K562 (cell line): ENCODE data around the gene ACBD6. TPM values are rescaled to one million over a fixed set of nuclear protein-coding genes. Genes with fewer than 3 reads are reported as not detected.

Experiments used
- ATAC-seq: fragments of 200-7000 bp; cut with Tn5 transposase; 3 replicates; pipeline ENCODE4 v1.9.1; 2020; ENCODE audit warnings: moderate library complexity
- BruUV-seq: library from RNA; stranded (reverse); fragments of 400-500 nt; replicated peaks from 2 replicates; lab custom pipeline; 2021; lab: Mats Ljungman, UMichigan
- CTCF ChIA-PET: fragments of 300-600 bp; formaldehyde crosslinking; extraction: SDS; loops from one replicate; lab custom pipeline; 2021; ENCODE audit warnings: low intra/inter-chr PET ratio; lab: Yijun Ruan, JAX
- POLR2A ChIA-PET: fragments of 300-600, 350-650 bp; sonication (Branson Sonifier 250); formaldehyde crosslinking; extraction: SDS; loops from one replicate; lab custom pipeline; 2021; ENCODE audit warnings: antibody characterized with exemption, inconsistent platforms; lab: Yijun Ruan, JAX
- DNase-seq, 4 experiments: peaks; one replicate each; pipeline versions ENCODE4 v3.0.0 to v3.0.0-alpha.2; 2011 to 2018; ENCODE audit warnings: low spot score in 3 of 4, mixed read lengths in 3 of 4; ENCODE audit errors: extremely low read depth in 1 of 4
- FAIRE-seq: peaks from 2 replicates; lab custom pipeline; 2011; peaks lifted over from hg19 to GRCh38; lab: Jason Lieb, UNC
- H2AFZ ChIP-seq: 2 replicates; pipeline ENCODE4 v1.6.0; 2011; ENCODE audit warnings: low read depth, low read length, control low read depth, inconsistent platforms
- H3K27ac ChIP-seq: fragments of 200-600 bp; 3 replicates; pipeline ENCODE4 v1.8.0; 2011; ENCODE audit warnings: low read depth, mild to moderate bottlenecking, control low read depth, inconsistent platforms, low read length, moderate library complexity, mixed read lengths; ENCODE audit errors: extremely low read depth
- H3K27me3 ChIP-seq, 2 experiments: fragments of 300-600 bp in 1 of 2; 2 replicates in 1 of 2; 3 replicates in 1 of 2; pipeline versions ENCODE4 v1.6.0 to v1.8.0; 2011; ENCODE audit warnings: inconsistent platforms in 2 of 2, low read length in 2 of 2, mild to moderate bottlenecking in 1 of 2, mixed read lengths in 1 of 2, moderate library complexity in 1 of 2; ENCODE audit not compliant: control insufficient read depth in 2 of 2, insufficient read depth in 2 of 2
- H3K36me3 ChIP-seq: fragments of 300-600 bp; 3 replicates; pipeline ENCODE4 v1.8.0; 2011; ENCODE audit warnings: mild to moderate bottlenecking, low read length, inconsistent platforms; ENCODE audit not compliant: control insufficient read depth, insufficient read depth
- H3K4me1 ChIP-seq, 2 experiments: fragments of 200-600 bp in 1 of 2; replicated peaks in 1 of 2; 2 replicates in 1 of 2; 3 replicates in 1 of 2; pipeline versions ENCODE4 v1.5.1 to v1.8.0; 2011; ENCODE audit warnings: inconsistent platforms in 2 of 2, low read length in 2 of 2, mild to moderate bottlenecking in 1 of 2, mixed read lengths in 1 of 2, moderate library complexity in 1 of 2; ENCODE audit not compliant: control insufficient read depth in 2 of 2, insufficient read depth in 2 of 2
- H3K4me2 ChIP-seq: 2 replicates; pipeline ENCODE4 v1.6.1; 2011; ENCODE audit warnings: low read length, control low read depth, inconsistent platforms, mixed read lengths; ENCODE audit not compliant: insufficient read depth
- H3K4me3 ChIP-seq: fragments of 200-600 bp; sonication (generic), shearing (Covaris generic); 2 replicates; pipeline ENCODE4 v1.5.1; 2016; ENCODE audit warnings: control low read depth, inconsistent platforms
- H3K79me2 ChIP-seq: fragments of 200-600 bp; 3 replicates; pipeline ENCODE4 v1.8.0; 2011; ENCODE audit warnings: low read length, inconsistent platforms; ENCODE audit not compliant: control insufficient read depth, insufficient read depth
- H3K9ac ChIP-seq, 2 experiments: 2 replicates each; pipeline versions ENCODE4 v1.6.0 to v1.6.1; 2011; ENCODE audit warnings: low read depth in 2 of 2, low read length in 2 of 2, control low read depth in 1 of 2, inconsistent platforms in 1 of 2, mild to moderate bottlenecking in 1 of 2, mixed read lengths in 1 of 2; ENCODE audit not compliant: insufficient read depth in 1 of 2
- H3K9me1 ChIP-seq: one replicate; pipeline ENCODE4 v1.6.0; 2011; ENCODE audit warnings: inconsistent platforms, mild to moderate bottlenecking, low read length, moderate library complexity; ENCODE audit not compliant: control insufficient read depth, insufficient read depth
- H3K9me3 ChIP-seq: replicated peaks from 2 replicates; pipeline ENCODE4 v1.5.1; 2011; ENCODE audit warnings: low read depth, low read length, inconsistent platforms; ENCODE audit not compliant: control insufficient read depth, insufficient read depth
- H4K20me1 ChIP-seq: replicated peaks from 2 replicates; pipeline ENCODE4 v1.6.1; 2011; ENCODE audit warnings: low read length, inconsistent platforms, mixed read lengths; ENCODE audit not compliant: control insufficient read depth, insufficient read depth
- CEBPG ChIP-seq, 3 experiments: fragments of 200-800 bp in 1 of 3; sonication (Bioruptor generic) in 1 of 3; sonication (generic) in 1 of 3; formaldehyde crosslinking in 1 of 3; IDR thresholded peaks in 2 of 3; conservative IDR thresholded peaks in 1 of 3; 2 replicates each; pipeline versions ENCODE4 v1.6.1 to v1.8.0; 2016 to 2022; ENCODE audit warnings: missing compliant biosample characterization in 2 of 3, missing genetic modification characterization in 2 of 3, mild to moderate bottlenecking in 1 of 3, missing genetic modification reagents in 1 of 3
- E2F3 ChIP-seq: fragments of 250-450 bp; sonication (Bioruptor Pico); IDR thresholded peaks from 2 replicates; pipeline ENCODE4 v1.4.0; 2020; ENCODE audit warnings: mild to moderate bottlenecking
- EGR1 ChIP-seq: fragments of 450-650 bp; conservative IDR thresholded peaks from 2 replicates; pipeline ENCODE4 v1.6.1; 2017; ENCODE audit warnings: mild to moderate bottlenecking
- ESRRA ChIP-seq: fragments of 450-650 bp; IDR thresholded peaks from 2 replicates; pipeline ENCODE4 v1.6.1; 2014; ENCODE audit warnings: low read depth, mild to moderate bottlenecking, moderate library complexity, borderline replicate concordance
- FOXK1 ChIP-seq: sonication (generic); formaldehyde crosslinking; IDR thresholded peaks from 2 replicates; pipeline ENCODE4 v1.8.0; 2022; ENCODE audit warnings: missing genetic modification reagents, mild to moderate bottlenecking, borderline replicate concordance
- KDM4B ChIP-seq, 2 experiments: fragments of 450-650 bp in 1 of 2; sonication (generic) in 1 of 2; IDR thresholded peaks; 2 replicates each; pipeline ENCODE4 v1.6.1; 2016 to 2017; ENCODE audit warnings: borderline replicate concordance in 2 of 2, antibody characterized with exemption in 1 of 2, low read depth in 1 of 2, mild to moderate bottlenecking in 1 of 2
- MCM2 ChIP-seq: fragments of 450-650 bp; IDR thresholded peaks from 2 replicates; pipeline ENCODE4 v1.6.1; 2017; ENCODE audit warnings: low read depth, mild to moderate bottlenecking
- MLLT1 ChIP-seq, 2 experiments: fragments of 450-650 bp; IDR thresholded peaks; 2 replicates each; pipeline ENCODE4 v1.6.1; 2016
- PHB2 ChIP-seq: fragments of 450-650 bp; IDR thresholded peaks from 2 replicates; pipeline ENCODE4 v1.6.1; 2017; ENCODE audit warnings: low read depth
- PURB ChIP-seq: sonication (generic); formaldehyde crosslinking; IDR thresholded peaks from 2 replicates; pipeline ENCODE4 v1.9.0; 2021; ENCODE audit warnings: low read depth, mild to moderate bottlenecking, missing genetic modification reagents
- RBM22 ChIP-seq: fragments of 200-400 bp; formaldehyde crosslinking; IDR thresholded peaks from 2 replicates; pipeline ENCODE4 v1.6.1; 2018; ENCODE audit warnings: low read length, low read depth; ENCODE audit not compliant: poor library complexity, severe bottlenecking
- SMAD3 ChIP-seq: fragments of 450-650 bp; formaldehyde crosslinking; conservative IDR thresholded peaks from 2 replicates; pipeline ENCODE4 v1.4.0; 2020; ENCODE audit warnings: mild to moderate bottlenecking
- TAF1 ChIP-seq: IDR thresholded peaks from 2 replicates; pipeline ENCODE4 v1.6.1; 2011; ENCODE audit warnings: mild to moderate bottlenecking, low read length, moderate library complexity; ENCODE audit not compliant: insufficient read depth, control insufficient read depth, severe bottlenecking; ENCODE audit errors: extremely low read depth
- ZKSCAN8 ChIP-seq: fragments of 200-800 bp; sonication (Bioruptor generic); IDR thresholded peaks from 2 replicates; pipeline ENCODE4 v1.6.1; 2016; ENCODE audit warnings: missing genetic modification characterization, missing compliant biosample characterization
- ZNF184 ChIP-seq: sonication (generic); formaldehyde crosslinking; IDR thresholded peaks from 2 replicates; pipeline ENCODE4 v1.5.0; 2020; ENCODE audit warnings: missing genetic modification reagents
- ZNF830 ChIP-seq: fragments of 250-450 bp; sonication (Bioruptor Pico); IDR thresholded peaks from 2 replicates; pipeline ENCODE4 v1.5.0; 2021; ENCODE audit warnings: mild to moderate bottlenecking
- WGBS: fragments of 100-300 bp; shearing (Covaris generic); methylation state at CpG from one replicate; pipeline ENCODE4 v1.1.6; 2016; ENCODE audit warnings: low coverage, mixed read lengths; ENCODE audit not compliant: insufficient coverage; ENCODE audit errors: missing lambda C conversion rate; 5-methylcytosine and 5-hydroxymethylcytosine counted together
- in situ Hi-C: fragments of 300-500 bp; cut with MboI; formaldehyde crosslinking; loops from 4 replicates; pipeline ENCODE4 v1.15.0; 2018; ENCODE audit warnings: inconsistent platforms, mixed read lengths
- intact Hi-C: fragments of 100-400 bp; cut with micrococcal nuclease; formaldehyde crosslinking; loops from 2 replicates; pipeline ENCODE4 v1.14.2; 2022
- polyA plus RNA-seq, 8 experiments: library from polyadenylated mRNA; depleted of rRNA in 4 of 8; stranded (reverse) in 5 of 8; unstranded in 3 of 8; fragments of >200 nt; fragmentation: Nextera tagmentation in 2 of 8; fragmentation: Illumina TruSeq in 1 of 8; extraction: Ambion mirVana in 2 of 8; extraction: Trizol in 1 of 8; gene quantifications; 2 replicates each; pipeline versions ENCODE4 v1.2.1 to v1.2.3, GENCODE V29; 2011 to 2014; ENCODE audit warnings: inconsistent platforms in 1 of 8, missing spikeins in 1 of 8
- total RNA-seq, 7 experiments: library from RNA; depleted of rRNA in 6 of 7; stranded (reverse); fragments of >200 nt in 6 of 7; fragmentation: Illumina TruSeq in 2 of 7; extraction: Trizol in 2 of 7; gene quantifications; 2 replicates each; pipeline versions ENCODE4 v1.2.1 to v1.2.3, GENCODE V29; 2011 to 2021; ENCODE audit warnings: low replicate concordance in 1 of 7
- TF ChIP-seq, protein P1 (sequence below): fragments of 250-450 bp; sonication (Bioruptor Pico); IDR thresholded peaks from 2 replicates; pipeline ENCODE4 v1.5.0; 2022; ENCODE audit warnings: mild to moderate bottlenecking

Gene ACBD6
- total and polyA plus RNA-seq, 9 of the 15 experiments (the other 6 are each of a cell fraction or from before 2014, with no cell fraction given) = 16.9 to 107 (median 77.7) TPM

- TF ChIP-seq MLLT1 (IDR thresholded peaks at IDR 0.05) = no peak
- TF ChIP-seq KDM4B (IDR thresholded peaks at IDR 0.05; ENCODE audit: borderline replicate concordance in 2 of 2, low read depth in 1 of 2) = no peak
- TF ChIP-seq ZKSCAN8 = no peak
- no peak for TF ChIP-seq TAF1
- no peak for TF ChIP-seq EGR1
These were observed 236.5 kb downstream of the ACBD6 start (continued) for GRCh38 chr1:180265871-180266270.

DNA sequence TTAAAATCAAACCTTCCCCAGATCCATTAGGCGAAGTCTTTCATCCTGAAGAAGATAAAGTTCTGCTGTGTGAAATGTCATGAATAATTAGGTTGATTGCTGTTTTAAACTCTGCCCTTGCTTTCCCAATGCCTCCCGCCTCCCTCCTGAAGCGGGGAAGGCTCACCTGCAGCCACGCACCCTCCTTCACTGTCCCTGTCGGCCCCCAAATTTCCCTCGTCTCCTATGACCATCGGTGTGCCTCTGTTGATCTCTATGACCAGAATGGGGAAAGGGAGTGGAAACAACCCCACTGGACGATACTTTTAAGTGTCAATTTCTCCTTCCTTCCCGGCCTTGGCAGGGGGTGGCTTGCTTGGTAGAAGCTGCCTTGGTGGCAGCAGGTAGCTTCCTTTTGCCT is 237.2 kb downstream of the ACBD6 start:
- FAIRE-seq (no peak), ATAC-seq (no peak), DNase-seq (no peak)
- ChIA-PET CTCF (no interaction called here), POLR2A (interaction anchor here (1.0 kb wide), 1 partner anchor 22 kb away, joined by 3 read pairs; no protein-coding TSS in a partner anchor)
- no peak for TF ChIP-seq MCM2
- TF ChIP-seq ESRRA = no peak
- TF ChIP-seq PURB (CRISPR knock-in tag) = no peak
- TF ChIP-seq FOXK1 (CRISPR knock-in tag) = no peak
- TF ChIP-seq CEBPG (CRISPR knock-in tag; IDR thresholded peaks at IDR 0.05) = no peak
- no peak for TF ChIP-seq CEBPG (tag; conservative IDR thresholded peaks at IDR 0.05 in 1 of 2, IDR thresholded peaks at IDR 0.05 in 1 of 2)
- TF ChIP-seq PHB2 = no peak
- no peak for TF ChIP-seq SMAD3 (CRISPR knock-in tag)
- TF ChIP-seq, protein P1, sequence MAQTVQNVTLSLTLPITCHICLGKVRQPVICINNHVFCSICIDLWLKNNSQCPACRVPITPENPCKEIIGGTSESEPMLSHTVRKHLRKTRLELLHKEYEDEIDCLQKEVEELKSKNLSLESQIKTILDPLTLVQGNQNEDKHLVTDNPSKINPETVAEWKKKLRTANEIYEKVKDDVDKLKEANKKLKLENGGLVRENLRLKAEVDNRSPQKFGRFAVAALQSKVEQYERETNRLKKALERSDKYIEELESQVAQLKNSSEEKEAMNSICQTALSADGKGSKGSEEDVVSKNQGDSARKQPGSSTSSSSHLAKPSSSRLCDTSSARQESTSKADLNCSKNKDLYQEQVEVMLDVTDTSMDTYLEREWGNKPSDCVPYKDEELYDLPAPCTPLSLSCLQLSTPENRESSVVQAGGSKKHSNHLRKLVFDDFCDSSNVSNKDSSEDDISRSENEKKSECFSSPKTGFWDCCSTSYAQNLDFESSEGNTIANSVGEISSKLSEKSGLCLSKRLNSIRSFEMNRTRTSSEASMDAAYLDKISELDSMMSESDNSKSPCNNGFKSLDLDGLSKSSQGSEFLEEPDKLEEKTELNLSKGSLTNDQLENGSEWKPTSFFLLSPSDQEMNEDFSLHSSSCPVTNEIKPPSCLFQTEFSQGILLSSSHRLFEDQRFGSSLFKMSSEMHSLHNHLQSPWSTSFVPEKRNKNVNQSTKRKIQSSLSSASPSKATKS (CRISPR knock-in tag) = no peak
- no peak for TF ChIP-seq ZNF830
- TF ChIP-seq ZNF184 (CRISPR knock-in tag) = no peak
- TF ChIP-seq RBM22 = no peak
- TF ChIP-seq E2F3 = no peak
- no peak overlapping the region; a peak in 1 of 4 replicates for H3K9ac ChIP-seq
- no peaks in the 10 kb centered on the region for H3K9me3 ChIP-seq
- no peak overlapping the region for H3K4me3 ChIP-seq
- H3K36me3 ChIP-seq = no peaks in the 10 kb centered on the region
- BruUV-seq = no TSS peak
- 22% methylated on average over 9 of the region's 9 CpGs for WGBS
- no peaks in the 10 kb centered on the region; the same call in 1 of the 2 replicates for H4K20me1 ChIP-seq
- H3K9me1 ChIP-seq = peaks cover 5% of the 10 kb centered on the region
- H3K79me2 ChIP-seq = no peaks in the 10 kb centered on the region
- H2AFZ ChIP-seq = no peak overlapping the region
- in situ Hi-C loops (loop anchor here (25.0 kb wide), 1 partner anchor 897 kb away; no protein-coding TSS in a partner anchor), intact Hi-C loops (no loop called here)
- no peak overlapping the region for H3K4me2 ChIP-seq
- peaks cover 21 to 41% of the 10 kb centered on the region in 2 experiments for H3K27me3 ChIP-seq
- H3K4me1 ChIP-seq = peaks cover 0 to 26% of the 10 kb centered on the region in 2 experiments; a peak in 2 of 5 replicates
- no peak overlapping the region for H3K27ac ChIP-seq
